ENCODE results near the gene MUC6.

- TF ChIP-seq POLR2A (IDR thresholded peaks at IDR 0.05) (no peak), CTCF (IDR thresholded peaks at IDR 0.05) (no peak)
These were observed 38.9 kb upstream of the MUC6 start for GRCh38 chr11:1075341-1075911.

All from testis (tissue), 2 donors.